ENCODE measurements around the gene SEC61A2. TPM values are rescaled to one million over a fixed set of nuclear protein-coding genes. Genes with fewer than 3 reads are reported as not detected.

The SEC61A2 gene
- total RNA-seq (20.2 and 22.8 TPM in 2 replicates), polyA plus RNA-seq (10.7 and 13.3 TPM in 2 replicates), polyA minus RNA-seq (2.8 and 5.0 TPM in 2 replicates)
- 4.6 TPM for total RNA-seq (2013)

DNA sequence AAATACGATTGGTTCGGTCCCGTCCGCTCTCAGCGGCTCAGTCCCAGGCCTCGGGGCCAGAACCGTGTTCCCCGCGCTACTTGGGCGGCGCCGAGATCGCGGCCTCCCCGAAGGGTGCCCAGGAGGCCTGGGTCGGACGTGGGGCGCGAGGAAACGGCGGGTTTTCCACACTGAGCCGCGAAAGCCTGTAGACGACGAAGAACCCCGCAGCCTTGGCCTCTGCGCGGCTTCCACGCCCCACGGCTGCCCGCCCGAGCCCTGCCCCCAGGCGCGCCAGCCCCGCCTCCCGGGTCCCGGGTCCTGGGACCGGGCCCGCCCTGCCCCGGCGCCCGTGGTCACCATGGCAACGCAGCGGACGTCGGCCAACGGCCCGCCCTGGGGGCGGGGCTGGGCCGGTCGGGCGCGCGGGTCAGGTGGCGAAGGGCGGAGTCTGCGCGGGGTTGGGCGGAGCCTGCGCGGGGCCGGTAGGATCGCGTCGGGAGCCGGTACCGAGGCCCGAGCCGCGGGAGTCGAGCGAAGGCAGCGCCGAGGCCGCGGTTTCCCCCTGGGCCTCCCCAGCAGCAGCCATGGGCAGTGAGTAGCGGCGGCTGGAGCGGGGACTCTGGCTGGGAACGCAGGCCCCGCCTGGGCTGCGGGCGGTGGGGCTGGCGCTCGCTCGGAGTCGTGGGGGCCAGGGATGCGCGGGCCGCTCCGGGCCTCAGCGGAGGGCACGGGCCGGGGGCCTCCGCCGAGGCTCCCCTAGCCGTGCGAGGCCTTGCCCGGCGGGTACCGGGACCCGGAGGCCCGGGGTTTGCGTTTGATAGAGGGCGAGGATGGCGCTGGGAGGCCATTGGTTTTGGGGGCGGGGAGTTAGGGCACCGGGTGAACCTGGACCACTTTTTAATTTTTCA is at the start of gene SEC61A2:
Gene SEC61A2 (plus strand): TSS at position 456 of the 890 bp plus-strand sequence. CDS start 111 bp downstream, at position 567.
- peak within 1 kb of the TSS; percentile 98 for H2AFZ ChIP-seq (ENCODE audit: insufficient read depth, low read depth, low read length, poor library complexity, severe bottlenecking)
- under 1% methylated on average over 104 of the region's 108 CpGs for WGBS (ENCODE audit: insufficient coverage)
- H3K27ac ChIP-seq (ENCODE audit: low read length in 2 of 2) = peak within 1 kb of the TSS; percentile 92
- H3K4me3 ChIP-seq (ENCODE audit: control extremely low read depth in 1 of 5, extremely low read depth in 1 of 5, insufficient read depth in 1 of 5, low read depth in 2 of 5, low read length in 4 of 5) = peak within 1 kb of the TSS; percentile 74 to 91 (median 85)
- H3K27me3 ChIP-seq (replicated peaks in 1 of 4; ENCODE audit: control extremely low read depth in 1 of 4, control insufficient read depth in 3 of 4, insufficient read depth in 4 of 4, low read length in 3 of 4) = no peaks in the 10 kb centered on the region
- Mint-ChIP-seq H3K4me1 (peaks cover 15% of the 10 kb centered on the region), H3K9me3 (ENCODE audit: insufficient read depth) (no peaks in the 10 kb centered on the region), H3K4me3 (peak within 1 kb of the TSS; percentile 95), H3K27me3 (no peaks in the 10 kb centered on the region), H3K27ac (peak within 1 kb of the TSS; percentile 91)
- peaks cover 30% of the 10 kb centered on the region for H3K79me2 ChIP-seq (ENCODE audit: control insufficient read depth, insufficient read depth, low read length)
- H3K36me3 ChIP-seq (replicated peaks in 1 of 2; ENCODE audit: control extremely low read depth in 1 of 2, control insufficient read depth in 1 of 2, extremely low read depth in 1 of 2, insufficient read depth in 2 of 2, low read length in 1 of 2) = peaks cover 0 to 7% of the 10 kb centered on the region in 2 experiments
- no peaks in the 10 kb centered on the region for H4K20me1 ChIP-seq (ENCODE audit: control insufficient read depth, insufficient read depth, low read length, poor library complexity, severe bottlenecking)
- H3K4me2 ChIP-seq (replicated peaks; ENCODE audit: low read depth, low read length, poor library complexity, severe bottlenecking) = peak within 1 kb of the TSS; percentile 94
- intact Hi-C loops (cut with micrococcal nuclease) = loop anchor here (1.0 to 5.0 kb wide), 6 partner anchors 17 to 527 kb away; partner anchors contain the start of genes DHTKD1 and NUDT5
- peaks cover 0 to 4% (median 0%) of the 10 kb centered on the region in 3 donors for H3K9me3 ChIP-seq (ENCODE audit: control extremely low read depth in 1 of 3, control insufficient read depth in 2 of 3, insufficient read depth in 1 of 3, low read length in 2 of 3)
- H3K4me1 ChIP-seq (ENCODE audit: control insufficient read depth in 2 of 2, insufficient read depth in 2 of 2, low read length in 2 of 2) = peaks cover 9 to 16% of the 10 kb centered on the region in 2 donors
- ChIA-PET POLR2A (interaction anchor here (0.6 to 0.8 kb wide), 3 partner anchors 86 to 944 kb away, joined by 3 read pairs; no protein-coding TSS in a partner anchor), CTCF (interaction anchor here (0.6 to 1.2 kb wide), 8 partner anchors 8 to 527 kb away, joined by 3 to 5 read pairs (median 3); partner anchors contain the start of genes CDC123, NUDT5 and UPF2)
- ATAC-seq (ENCODE audit: low read depth) (peak; percentile 89), DNase-seq (peak; percentile 98)
- peak within 1 kb of the TSS; percentile 88 for H3K9ac ChIP-seq (ENCODE audit: low read length)
- TF ChIP-seq, protein P1, sequence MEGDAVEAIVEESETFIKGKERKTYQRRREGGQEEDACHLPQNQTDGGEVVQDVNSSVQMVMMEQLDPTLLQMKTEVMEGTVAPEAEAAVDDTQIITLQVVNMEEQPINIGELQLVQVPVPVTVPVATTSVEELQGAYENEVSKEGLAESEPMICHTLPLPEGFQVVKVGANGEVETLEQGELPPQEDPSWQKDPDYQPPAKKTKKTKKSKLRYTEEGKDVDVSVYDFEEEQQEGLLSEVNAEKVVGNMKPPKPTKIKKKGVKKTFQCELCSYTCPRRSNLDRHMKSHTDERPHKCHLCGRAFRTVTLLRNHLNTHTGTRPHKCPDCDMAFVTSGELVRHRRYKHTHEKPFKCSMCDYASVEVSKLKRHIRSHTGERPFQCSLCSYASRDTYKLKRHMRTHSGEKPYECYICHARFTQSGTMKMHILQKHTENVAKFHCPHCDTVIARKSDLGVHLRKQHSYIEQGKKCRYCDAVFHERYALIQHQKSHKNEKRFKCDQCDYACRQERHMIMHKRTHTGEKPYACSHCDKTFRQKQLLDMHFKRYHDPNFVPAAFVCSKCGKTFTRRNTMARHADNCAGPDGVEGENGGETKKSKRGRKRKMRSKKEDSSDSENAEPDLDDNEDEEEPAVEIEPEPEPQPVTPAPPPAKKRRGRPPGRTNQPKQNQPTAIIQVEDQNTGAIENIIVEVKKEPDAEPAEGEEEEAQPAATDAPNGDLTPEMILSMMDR (IDR thresholded peaks at IDR 0.05) = no peak
- no peak for TF ChIP-seq EZH2 (IDR thresholded peaks at IDR 0.05; ENCODE audit: borderline replicate concordance, insufficient read depth, low read depth, low read length, poor library complexity, severe bottlenecking)

Data from B cell (primary cell).